Measurements from ENCODE around the gene SCNN1A.

- no peak for TF ChIP-seq POLR2A (IDR thresholded peaks at IDR 0.05; ENCODE audit: low read depth, low read length)
- TF ChIP-seq POLR2AphosphoS5 (IDR thresholded peaks at IDR 0.05; ENCODE audit: low read depth, low read length): no peak
- TF ChIP-seq TAF1 (IDR thresholded peaks at IDR 0.05; ENCODE audit: borderline replicate concordance, low read depth, low read length): no peak
These were observed 1.7 kb upstream of the SCNN1A start for GRCh38 chr12:6376870-6377666.

Data from GM12892 (cell line).